DOHH2 (cell line): Measurements from ENCODE around the gene AFF2.

Source experiments
- CTCF ChIP-seq: fragments of 200-600 bp; sonication (generic); IDR thresholded peaks from one replicate; pipeline ENCODE4 v1.5.1; 2014; ENCODE audit warnings: antibody characterized with exemption, mild to moderate bottlenecking, low read depth, low read length; ENCODE audit not compliant: poor library complexity, severe bottlenecking
- EZH2phosphoT487 ChIP-seq: fragments of 200-600 bp; sonication (generic); IDR thresholded peaks from 2 replicates; pipeline ENCODE4 v1.6.1; 2017; ENCODE audit warnings: borderline replicate concordance, mild to moderate bottlenecking, antibody characterized with exemption, low read length, moderate library complexity, mixed read lengths

- no peak for TF ChIP-seq CTCF
- TF ChIP-seq EZH2phosphoT487, result no peak
These were observed 2.4 kb upstream of the AFF2 start for GRCh38 chrX:148498067-148498466.
